ENCODE results near the gene POLR1A.

- TF ChIP-seq CTCF (IDR thresholded peaks at IDR 0.05) (no peak), POLR2A (IDR thresholded peaks at IDR 0.05) (no peak)
Measured at GRCh38 chr2:86027196-86027921, 78.3 kb downstream of the POLR1A start.
